HG03064 (cell line): ENCODE data around the gene LNPK.
"Not testable (repeated sequence)": the region's sequence is repeated elsewhere in the genome, so short reads cannot be mapped to it uniquely, and the experiment has no call there.

Experiments used
- ATAC-seq: cut with Tn5 transposase; IDR thresholded peaks from one replicate; pipeline ENCODE4 v1.9.1; 2021; ENCODE audit warnings: low read depth; ENCODE audit not compliant: unreplicated experiment

Gene LNPK

DNA sequence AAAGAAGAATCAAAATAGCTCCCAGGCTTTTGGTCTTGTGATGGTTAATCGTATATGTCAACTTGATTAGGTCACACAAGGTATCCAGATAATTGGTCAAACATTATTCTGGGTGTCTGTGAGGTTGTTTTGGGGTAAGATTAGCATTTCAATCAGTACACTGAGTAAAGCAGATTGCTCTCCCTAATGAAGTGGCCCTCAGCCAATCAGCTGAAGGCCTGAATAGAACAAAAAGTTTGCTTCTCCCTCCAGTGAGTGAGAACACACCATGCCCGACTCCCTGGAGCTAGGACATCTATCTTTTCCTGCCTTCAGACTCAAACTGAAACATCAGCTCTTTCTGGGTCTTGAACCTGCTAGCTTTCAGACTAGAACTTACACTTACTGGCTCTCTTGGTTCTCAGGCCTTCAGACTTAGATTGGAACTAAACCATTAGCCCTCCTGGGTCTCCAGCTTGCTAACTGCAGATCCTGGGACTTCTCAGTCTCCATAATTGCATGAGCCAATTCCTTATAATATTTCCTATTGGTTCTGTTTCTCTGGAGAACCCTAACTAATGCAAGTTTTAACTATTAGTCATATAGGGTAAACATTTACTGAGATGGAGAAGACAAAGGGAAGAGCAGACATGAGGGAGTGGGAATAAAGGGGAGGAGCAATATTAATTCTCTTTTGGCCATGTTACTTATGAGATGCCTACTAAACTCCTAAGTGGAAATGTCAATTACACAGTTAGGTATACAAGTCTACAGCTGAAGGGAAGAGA is 25.5 kb downstream of the LNPK start:
- ATAC-seq = no peak

- no peak for ATAC-seq
Observed at GRCh38 chr2:175973373-175973772, 28.7 kb downstream of the LNPK start.

DNA sequence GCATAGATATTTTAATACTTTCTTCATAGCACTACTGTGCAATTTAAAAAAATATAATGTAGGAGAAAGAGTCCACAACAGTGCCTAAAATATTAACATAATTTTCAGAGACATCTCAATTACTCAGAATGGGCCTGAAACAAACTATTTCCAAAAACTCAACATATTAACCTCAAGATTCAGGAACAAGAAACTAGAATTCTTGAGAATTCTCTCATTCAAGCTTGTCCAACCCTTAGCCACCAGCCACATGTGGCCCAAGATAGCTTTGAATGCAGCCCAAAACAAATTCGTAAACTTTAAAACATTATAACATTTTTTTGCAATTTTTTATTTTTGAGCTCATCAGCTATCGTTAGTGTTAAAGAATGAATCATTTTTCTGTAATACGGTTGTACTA is 35.2 kb downstream of the LNPK start:
- no peak for ATAC-seq

DNA sequence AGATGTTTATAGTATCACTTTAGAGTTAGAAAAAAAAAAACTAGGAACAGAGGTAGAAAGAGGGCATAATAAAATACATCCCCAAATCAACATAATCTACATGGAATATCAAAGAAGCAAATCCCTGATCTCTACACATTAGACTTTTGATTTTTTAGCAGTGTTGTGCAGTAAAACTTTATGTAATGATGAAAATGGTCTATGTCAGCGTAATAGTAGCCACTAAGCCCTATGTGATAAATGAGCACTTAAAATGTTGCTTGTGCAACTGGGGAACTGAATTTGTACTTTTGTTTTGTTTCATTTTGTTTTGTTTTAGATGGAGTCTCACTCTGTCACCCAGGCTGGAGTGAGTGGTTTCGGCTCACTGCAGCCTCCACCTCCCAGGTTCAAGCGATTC is 36.3 kb downstream of the LNPK start:
- no peak for ATAC-seq

GRCh38 chr2:175964195-175964594 is 37.9 kb downstream of the LNPK start:
- no peak for ATAC-seq

DNA sequence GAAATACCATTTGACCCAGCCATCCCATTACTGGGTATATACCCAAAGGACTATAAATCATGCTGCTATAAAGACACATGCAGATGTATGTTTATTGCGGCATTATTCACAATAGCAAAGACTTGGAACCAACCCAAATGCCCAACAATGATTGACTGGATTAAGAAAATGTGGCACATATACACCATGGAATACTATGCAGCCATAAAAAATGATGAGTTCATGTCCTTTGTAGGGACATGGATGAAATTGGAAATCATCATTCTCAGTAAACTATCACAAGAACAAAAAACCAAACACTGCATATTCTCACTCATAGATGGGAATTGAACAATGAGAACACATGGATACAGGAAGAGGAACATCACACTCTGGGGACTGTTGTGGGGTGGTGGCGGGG is 38.9 kb downstream of the LNPK start:
- not testable (repeated sequence) for ATAC-seq

- ATAC-seq = no peak
Observed at GRCh38 chr2:175957845-175958244, 44.2 kb downstream of the LNPK start.

DNA sequence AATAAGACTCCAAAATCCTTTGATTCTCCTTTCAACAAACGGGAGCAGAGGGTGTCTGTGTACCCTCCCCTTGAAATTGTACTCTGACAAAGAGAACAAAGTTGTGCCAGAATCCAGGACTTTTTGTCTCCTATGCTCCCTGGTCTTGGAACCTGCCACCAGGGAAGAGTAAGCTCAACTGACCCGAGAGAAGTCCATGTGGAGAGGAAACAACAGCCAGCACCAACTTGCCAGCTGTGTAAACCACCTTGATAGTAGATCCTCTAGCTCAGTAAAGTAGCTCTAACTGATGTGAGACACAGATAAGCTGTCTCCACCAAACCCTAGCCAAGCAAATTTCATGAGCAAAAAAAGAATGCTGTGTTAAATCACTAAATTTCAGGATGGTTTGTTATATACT is 46.9 kb downstream of the LNPK start:
- ATAC-seq = no peak

GRCh38 chr2:175950512-175950911 is 51.6 kb downstream of the LNPK start:
- no peak for ATAC-seq

GRCh38 chr2:175948191-175948590 is 53.9 kb downstream of the LNPK start:
- ATAC-seq = no peak

DNA sequence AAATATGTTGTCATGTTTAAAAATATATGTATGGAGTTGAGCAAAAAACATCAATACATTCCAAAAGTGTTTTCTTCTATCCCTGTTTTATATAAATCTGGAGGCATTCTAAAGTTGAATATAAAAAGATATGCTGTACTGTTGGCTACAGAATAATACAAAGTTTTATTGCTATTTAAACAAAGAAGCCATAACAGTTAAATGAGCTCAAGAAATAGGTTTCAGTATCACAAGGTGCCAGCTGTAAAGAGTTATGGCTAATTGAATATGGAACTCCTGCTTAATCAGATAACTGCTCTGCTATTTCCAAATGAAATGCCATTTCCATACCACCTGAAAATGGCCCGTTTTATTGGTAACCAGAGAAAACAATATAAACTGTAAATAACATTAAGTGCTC is 55.0 kb downstream of the LNPK start:
- no peak for ATAC-seq

DNA sequence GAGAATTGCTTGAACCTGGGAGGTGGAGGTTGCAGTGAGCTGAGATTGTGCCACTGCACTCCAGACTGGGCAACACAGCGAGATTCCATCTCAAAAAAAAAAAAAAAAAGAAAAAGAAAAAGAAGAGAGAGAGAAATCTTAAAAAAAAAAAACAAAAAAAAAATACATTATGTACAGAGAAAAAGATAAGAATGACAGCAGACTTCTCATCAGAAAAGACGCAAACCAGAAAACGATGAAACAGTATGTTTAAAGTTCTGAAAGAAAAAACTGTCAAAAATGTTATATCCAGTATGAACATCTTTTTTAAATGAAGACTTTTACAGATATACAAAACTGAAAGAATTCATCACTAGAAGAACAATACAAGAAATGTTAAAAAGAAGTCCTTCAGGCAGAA is 60.4 kb downstream of the LNPK start:
- no peak for ATAC-seq

GRCh38 chr2:175937216-175937615 is 64.9 kb downstream of the LNPK start:
- ATAC-seq = no peak

GRCh38 chr2:175935289-175936181 is 66.5 kb downstream of the LNPK start:
- no peak for ATAC-seq

- no peak for ATAC-seq
Observed at GRCh38 chr2:175932675-175933074, 69.4 kb downstream of the LNPK start.

GRCh38 chr2:175931805-175932204 is 70.3 kb downstream of the LNPK start:
- ATAC-seq = no peak

GRCh38 chr2:175930504-175930903 is 71.6 kb downstream of the LNPK start:
- no peak for ATAC-seq

DNA sequence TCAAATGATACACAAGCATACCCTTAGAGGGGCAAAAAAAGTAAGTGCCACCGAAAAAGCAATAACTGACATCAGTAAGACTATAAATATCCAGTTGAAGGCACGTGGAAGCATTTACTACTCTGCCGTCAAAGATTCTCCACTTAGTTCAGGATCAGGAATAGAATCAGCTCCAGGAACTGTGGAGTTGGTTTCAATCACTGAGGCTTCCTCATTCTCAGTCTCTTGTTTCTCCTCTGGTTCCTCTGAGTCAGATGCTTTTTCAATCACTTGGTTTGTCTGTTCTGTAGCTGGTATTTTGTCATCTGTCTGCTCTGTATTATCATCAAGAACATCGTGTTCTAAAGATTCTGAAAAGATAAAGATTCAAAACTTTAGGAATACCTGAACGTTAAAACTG is 72.2 kb downstream of the LNPK start:
- no peak for ATAC-seq

- ATAC-seq = no peak
Observed at GRCh38 chr2:175926272-175926671, 75.8 kb downstream of the LNPK start.

- ATAC-seq = no peak
Observed at GRCh38 chr2:175922160-175922559, 79.9 kb downstream of the LNPK start.

DNA sequence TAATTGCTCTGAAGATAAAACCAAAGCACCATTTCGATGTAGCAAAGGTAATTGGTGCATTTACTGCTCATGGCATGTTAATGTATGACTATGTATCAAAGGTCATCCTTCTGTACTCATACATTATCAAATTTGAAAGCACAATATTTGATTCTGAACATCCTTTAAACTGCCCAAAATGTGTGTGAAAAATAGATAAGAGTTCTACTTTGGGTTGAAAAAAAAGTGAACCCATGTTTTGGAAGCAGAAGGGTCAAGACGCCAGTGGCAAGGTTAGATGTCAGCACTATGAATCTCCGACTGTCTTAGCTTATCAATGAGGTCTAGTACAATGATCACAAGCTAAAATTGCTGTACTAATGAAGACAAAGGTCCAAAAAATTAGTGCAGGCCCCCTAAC is 83.1 kb downstream of the LNPK start:
- ATAC-seq = no peak

GRCh38 chr2:175914846-175915245 is 87.2 kb downstream of the LNPK start:
- ATAC-seq = no peak
